Common myeloid progenitor, CD34-positive (primary cell): ENCODE data around the gene PPIP5K2.
"Not testable (repeated sequence)": the region's sequence is repeated elsewhere in the genome, so short reads cannot be mapped to it uniquely, and the experiment has no call there.

Experiments
- CTCF ChIA-PET: fragments of 350-600 bp; sonication (Branson Sonifier 250); formaldehyde crosslinking; loops from one replicate; lab custom pipeline; 2021; ENCODE audit warnings: antibody characterized with exemption; lab: Charles Lee
- POLR2A ChIA-PET: fragments of 350-600 bp; sonication (Branson Sonifier 250); formaldehyde crosslinking; loops from one replicate; lab custom pipeline; 2021; ENCODE audit warnings: antibody characterized with exemption; lab: Charles Lee
- DNase-seq, 3 donors: peaks; one replicate each; pipeline versions ENCODE4 v3.0.0 to v3.0.0-alpha.2; 2013
- H3K27ac ChIP-seq, 2 experiments: 1 replicate in 1 of 2; 2 replicates in 1 of 2; pipeline ENCODE4 v1.7.0; 2013; ENCODE audit warnings: inconsistent platforms in 2 of 2, low read length in 2 of 2, mild to moderate bottlenecking in 2 of 2, low read depth in 1 of 2, moderate library complexity in 1 of 2; ENCODE audit not compliant: severe bottlenecking in 2 of 2, insufficient read depth in 1 of 2, poor library complexity in 1 of 2
- H3K27me3 ChIP-seq, 5 experiments: replicated peaks in 2 of 5; 1 replicate in 3 of 5; 2 replicates in 2 of 5; pipeline versions ENCODE4 v1.6.1 to v1.7.0; 2013; ENCODE audit warnings: low read length in 4 of 5, mild to moderate bottlenecking in 2 of 5, moderate library complexity in 2 of 5, inconsistent platforms in 1 of 5; ENCODE audit not compliant: insufficient read depth in 5 of 5, control insufficient read depth in 4 of 5
- H3K36me3 ChIP-seq, 4 experiments: 1 replicate in 2 of 4; 2 replicates in 2 of 4; pipeline versions ENCODE4 v1.6.1 to v1.7.0; 2013; ENCODE audit warnings: low read length in 3 of 4, control low read depth in 1 of 4, mild to moderate bottlenecking in 1 of 4; ENCODE audit not compliant: control insufficient read depth in 4 of 4, insufficient read depth in 4 of 4
- H3K4me1 ChIP-seq, 4 experiments: 1 replicate in 3 of 4; 2 replicates in 1 of 4; pipeline versions ENCODE4 v1.6.1 to v1.7.1; 2013; ENCODE audit warnings: low read length in 3 of 4, mild to moderate bottlenecking in 3 of 4, control low read depth in 1 of 4, inconsistent platforms in 1 of 4, moderate library complexity in 1 of 4; ENCODE audit not compliant: control insufficient read depth in 4 of 4, insufficient read depth in 4 of 4; ENCODE audit errors: control extremely low read depth in 1 of 4
- H3K4me3 ChIP-seq, 7 experiments: 1 replicate in 4 of 7; 2 replicates in 3 of 7; pipeline versions ENCODE4 v1.5.1 to v1.7.0; 2013; ENCODE audit warnings: mild to moderate bottlenecking in 7 of 7, low read length in 6 of 7, moderate library complexity in 6 of 7, inconsistent platforms in 2 of 7, low read depth in 2 of 7, control low read depth in 1 of 7; ENCODE audit not compliant: insufficient read depth in 4 of 7, control insufficient read depth in 1 of 7; ENCODE audit errors: extremely low read depth in 1 of 7
- H3K9me3 ChIP-seq, 5 experiments: 1 replicate in 4 of 5; 2 replicates in 1 of 5; pipeline versions ENCODE4 v1.6.1 to v1.7.1; 2013; ENCODE audit warnings: low read length in 4 of 5, mild to moderate bottlenecking in 2 of 5, inconsistent platforms in 1 of 5, low read depth in 1 of 5, moderate library complexity in 1 of 5; ENCODE audit not compliant: control insufficient read depth in 4 of 5, insufficient read depth in 2 of 5; ENCODE audit errors: control extremely low read depth in 1 of 5
- WGBS: methylation state at CpG from one replicate; pipeline ENCODE4 v1.1.5; 2013; ENCODE audit not compliant: insufficient coverage; 5-methylcytosine and 5-hydroxymethylcytosine counted together

PPIP5K2 gene

GRCh38 chr5:103188436-103188835, 68.3 kb downstream of the PPIP5K2 start:
- no CpG with 5 or more reads among the region's 1 CpG for WGBS
- H3K27me3 ChIP-seq: no peaks in the 10 kb centered on the region
- no peak overlapping the region for H3K4me3 ChIP-seq
- H3K27ac ChIP-seq: no peak overlapping the region
- DNase-seq: no peak
- peaks cover 14 to 65% (median 35%) of the 10 kb centered on the region in 4 experiments for H3K36me3 ChIP-seq
- H3K4me1 ChIP-seq: no peaks in the 10 kb centered on the region
- ChIA-PET CTCF (interaction anchor here (0.8 to 1.2 kb wide), 3 partner anchors 9 to 36 kb away, joined by 3 to 4 read pairs (median 3); no protein-coding TSS in a partner anchor), POLR2A (no interaction called here)
- H3K9me3 ChIP-seq: no peaks in the 10 kb centered on the region

- CTCF ChIA-PET: interaction anchor here (1.0 to 1.3 kb wide), 2 partner anchors 12 to 22 kb away, joined by 4 read pairs; no protein-coding TSS in a partner anchor
Observed at GRCh38 chr5:103203226-103203625, 83.1 kb downstream of the PPIP5K2 start.

GRCh38 chr5:103204990-103205389, 84.9 kb downstream of the PPIP5K2 start:
- CTCF ChIA-PET, H3K9me3 ChIP-seq, H3K27me3 ChIP-seq, H3K27ac ChIP-seq, H3K4me3 ChIP-seq, DNase-seq, POLR2A ChIA-PET: not testable (repeated sequence)
- no CpG with 5 or more reads among the region's 3 CpGs for WGBS
- Histone ChIP-seq H3K36me3 (peaks cover 7 to 33% (median 16%) of the 10 kb centered on the region in 4 experiments), H3K4me1 (peaks cover 4 to 24% (median 16%) of the 10 kb centered on the region in 4 experiments)

More at GRCh38 chr5:103203226-103203625, 83.1 kb downstream of the PPIP5K2 start:
- Histone ChIP-seq H3K4me3 (no peak overlapping the region), H3K4me1 (peaks cover 4 to 15% (median 11%) of the 10 kb centered on the region in 4 experiments), H3K9me3 (peaks cover 0 to 3% (median 0%) of the 10 kb centered on the region in 5 experiments), H3K27me3 (no peaks in the 10 kb centered on the region), H3K36me3 (peaks cover 9 to 40% (median 22%) of the 10 kb centered on the region in 4 experiments), H3K27ac (no peak overlapping the region)
- POLR2A ChIA-PET: no interaction called here
- no peak for DNase-seq

- H3K4me3 ChIP-seq: no peak overlapping the region
- H3K9me3 ChIP-seq: peaks cover 0 to 1% (median 0%) of the 10 kb centered on the region in 5 experiments
- ChIA-PET CTCF (interaction anchor here (1.0 kb wide), 1 partner anchor 267 kb away, joined by 3 read pairs; no protein-coding TSS in a partner anchor), POLR2A (no interaction called here)
- H3K36me3 ChIP-seq: peaks cover 5 to 26% (median 10%) of the 10 kb centered on the region in 4 experiments
- peaks cover 4 to 24% (median 17%) of the 10 kb centered on the region in 4 experiments for H3K4me1 ChIP-seq
- no peak for DNase-seq
- H3K27ac ChIP-seq: no peak overlapping the region
- 100% methylated on average over 1 of the region's 3 CpGs for WGBS
- H3K27me3 ChIP-seq: no peaks in the 10 kb centered on the region
Observed at GRCh38 chr5:103205991-103206700, 86.0 kb downstream of the PPIP5K2 start.

GRCh38 chr5:103207011-103207410, 86.9 kb downstream of the PPIP5K2 start:
- no peak overlapping the region for H3K27ac ChIP-seq
- DNase-seq: no peak
- ChIA-PET CTCF (interaction anchor here (1.0 kb wide), 1 partner anchor 266 kb away, joined by 3 read pairs; no protein-coding TSS in a partner anchor), POLR2A (no interaction called here)
- no peaks in the 10 kb centered on the region for H3K27me3 ChIP-seq
- WGBS: 100% methylated on average over 1 of the region's 1 CpG
- H3K4me3 ChIP-seq: no peak overlapping the region
- peaks cover 10 to 30% (median 25%) of the 10 kb centered on the region in 4 experiments for H3K4me1 ChIP-seq
- H3K9me3 ChIP-seq: peaks cover 0 to 1% (median 0%) of the 10 kb centered on the region in 5 experiments
- peaks cover 5 to 24% (median 8%) of the 10 kb centered on the region in 4 experiments for H3K36me3 ChIP-seq

GRCh38 chr5:103207653-103208052, 87.6 kb downstream of the PPIP5K2 start:
- H3K36me3 ChIP-seq: peaks cover 5 to 21% (median 8%) of the 10 kb centered on the region in 4 experiments
- DNase-seq: peak; percentile 26 to 87 (median 76)
- ChIA-PET POLR2A (interaction anchor here (0.7 kb wide), 1 partner anchor 17 kb away, joined by 5 read pairs; no protein-coding TSS in a partner anchor), CTCF (interaction anchor here (0.9 kb wide), 1 partner anchor 17 kb away, joined by 3 read pairs; no protein-coding TSS in a partner anchor)
- H3K4me1 ChIP-seq: peaks cover 14 to 37% (median 28%) of the 10 kb centered on the region in 4 experiments
- H3K27ac ChIP-seq: no peak overlapping the region
- peak overlapping the region in 1 of 7 experiments; percentile 24 for H3K4me3 ChIP-seq
- H3K9me3 ChIP-seq: peaks cover 0 to 1% (median 0%) of the 10 kb centered on the region in 5 experiments
- no peaks in the 10 kb centered on the region for H3K27me3 ChIP-seq

GRCh38 chr5:103208460-103208859, 88.4 kb downstream of the PPIP5K2 start:
- DNase-seq: no peak
- Histone ChIP-seq H3K4me3 (no peak overlapping the region), H3K4me1 (peaks cover 14 to 38% (median 30%) of the 10 kb centered on the region in 4 experiments), H3K27me3 (no peaks in the 10 kb centered on the region), H3K36me3 (peaks cover 5 to 21% (median 8%) of the 10 kb centered on the region in 4 experiments), H3K9me3 (peaks cover 0 to 1% (median 0%) of the 10 kb centered on the region in 5 experiments), H3K27ac (no peak overlapping the region)
- WGBS: 17% methylated on average over 1 of the region's 2 CpGs
- POLR2A ChIA-PET: no interaction called here
- CTCF ChIA-PET: interaction anchor here (0.9 kb wide), 1 partner anchor 16 kb away, joined by 3 read pairs; no protein-coding TSS in a partner anchor
